ENCODE results near the gene KIFC3. TPM values are rescaled to one million over a fixed set of nuclear protein-coding genes. Genes with fewer than 3 reads are reported as not detected.

The KIFC3 gene
- total RNA-seq = 76.2 and 81.3 TPM in 2 replicates

GRCh38 chr16:57802341-57803133, at the start of gene KIFC3:
TSS of gene KIFC3 (minus strand) at chr16:57802491. CDS start at chr16:57798243, 4,248 bp downstream.

GRCh38 chr16:57735755-57736418, 66.4 kb downstream of the KIFC3 start, which contains the start of gene KATNB1:
TSS of gene KATNB1 (plus strand) at chr16:57735770. CDS start at chr16:57737244, 1,474 bp downstream.

Other genes with a start within 250 kb of the KIFC3 start
- gene ADGRG1, start 173.9 kb downstream of the KIFC3 start, total RNA-seq = 0.89 and 2.4 TPM in 2 replicates
- not detected in 2 replicates for gene ADGRG3, start 134.2 kb downstream of the KIFC3 start, total RNA-seq
- gene DRC7, start 107.7 kb downstream of the KIFC3 start, total RNA-seq = 0.50 TPM in 1 of 2 replicates, not detected in the other
- gene KATNB1, start 66.7 kb downstream of the KIFC3 start, total RNA-seq = 21.1 and 26.7 TPM in 2 replicates
- not detected in 2 replicates for gene CNGB1, start 168.6 kb upstream of the KIFC3 start, total RNA-seq
- gene ZNF319, start 198.2 kb upstream of the KIFC3 start, total RNA-seq = 2.8 and 3.1 TPM in 2 replicates
- gene USB1, start 198.9 kb upstream of the KIFC3 start, total RNA-seq = 30.6 and 32.0 TPM in 2 replicates
- gene MMP15, start 223.3 kb upstream of the KIFC3 start, total RNA-seq = 1.00 and 4.2 TPM in 2 replicates

Measured in uterine smooth muscle cell (primary cell).